ENCODE measurements around the gene IL7R.
"Not testable (repeated sequence)": the region's sequence is repeated elsewhere in the genome, so short reads cannot be mapped to it uniquely, and the experiment has no call there.

IL7R gene

DNA sequence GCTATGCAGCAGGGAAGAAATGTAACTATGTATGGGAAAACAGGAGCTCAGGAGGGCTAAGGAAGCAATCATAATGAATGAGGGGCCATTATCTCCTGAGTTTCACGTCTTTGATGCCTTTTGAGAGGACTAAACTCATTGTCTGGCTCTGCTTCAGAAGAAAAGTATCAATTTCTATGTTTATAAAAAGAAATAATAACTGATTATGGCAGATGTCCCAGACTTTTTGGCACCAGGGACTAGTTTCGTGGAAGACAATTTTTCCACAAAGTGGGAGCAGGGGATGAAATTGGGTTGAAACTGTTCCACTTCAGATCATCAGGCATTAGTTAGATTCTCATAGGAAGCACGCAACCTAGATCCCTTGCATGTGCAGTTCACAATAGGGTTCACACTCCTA is 8.7 kb upstream of the IL7R start:
- no peaks in the 10 kb centered on the region for H3K27me3 ChIP-seq (ENCODE audit: control insufficient read depth, insufficient read depth, low read length)
- no peaks in the 10 kb centered on the region for H3K4me1 ChIP-seq (ENCODE audit: control insufficient read depth, insufficient read depth, low read length)
- no peak overlapping the region for H3K4me3 ChIP-seq (ENCODE audit: low read length)
- no peaks in the 10 kb centered on the region for H3K36me3 ChIP-seq (ENCODE audit: control insufficient read depth, insufficient read depth, low read length)
- no peaks in the 10 kb centered on the region for H3K9me3 ChIP-seq (ENCODE audit: control insufficient read depth, low read length)
- H3K9ac ChIP-seq (ENCODE audit: low read length): no peak overlapping the region

DNA sequence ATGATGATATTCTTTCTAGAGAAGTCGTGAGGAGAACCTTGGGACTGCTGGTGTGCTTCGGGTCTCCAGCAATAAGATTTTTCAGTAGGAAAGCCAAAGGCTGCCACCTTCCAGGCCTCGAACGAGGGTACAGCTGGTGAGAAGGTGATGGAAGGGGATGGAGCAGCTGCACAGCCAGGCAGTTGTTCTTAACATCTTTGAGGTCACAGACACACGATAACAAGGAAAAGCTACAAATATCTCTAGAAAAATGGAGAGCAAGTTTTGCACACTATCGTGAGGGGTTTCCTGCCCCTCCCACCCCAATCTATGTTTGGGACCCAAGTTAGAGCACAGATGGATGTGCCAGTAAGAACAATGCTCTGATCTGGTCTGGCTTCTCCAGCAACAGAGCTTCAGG is 6.8 kb upstream of the IL7R start:
- no peaks in the 10 kb centered on the region for H3K9me3 ChIP-seq (ENCODE audit: control insufficient read depth, low read length)
- H3K9ac ChIP-seq (ENCODE audit: low read length): no peak overlapping the region
- no peaks in the 10 kb centered on the region for H3K27me3 ChIP-seq (ENCODE audit: control insufficient read depth, insufficient read depth, low read length)

GRCh38 chr5:35850967-35851680 is 5.6 kb upstream of the IL7R start:
- H3K4me3 ChIP-seq (ENCODE audit: low read length): no peak overlapping the region
- no peaks in the 10 kb centered on the region for H3K4me1 ChIP-seq (ENCODE audit: control insufficient read depth, insufficient read depth, low read length)
- no peaks in the 10 kb centered on the region for H3K36me3 ChIP-seq (ENCODE audit: control insufficient read depth, insufficient read depth, low read length)
- H3K9me3 ChIP-seq (ENCODE audit: control insufficient read depth, low read length): no peaks in the 10 kb centered on the region
- no peak overlapping the region for H3K9ac ChIP-seq (ENCODE audit: low read length)
- H3K27me3 ChIP-seq (ENCODE audit: control insufficient read depth, insufficient read depth, low read length): no peaks in the 10 kb centered on the region

More for the DNA sequence above, 6.8 kb upstream of the IL7R start:
- Histone ChIP-seq H3K36me3 (ENCODE audit: control insufficient read depth, insufficient read depth, low read length) (no peaks in the 10 kb centered on the region), H3K4me3 (ENCODE audit: low read length) (no peak overlapping the region), H3K4me1 (ENCODE audit: control insufficient read depth, insufficient read depth, low read length) (no peaks in the 10 kb centered on the region)

DNA sequence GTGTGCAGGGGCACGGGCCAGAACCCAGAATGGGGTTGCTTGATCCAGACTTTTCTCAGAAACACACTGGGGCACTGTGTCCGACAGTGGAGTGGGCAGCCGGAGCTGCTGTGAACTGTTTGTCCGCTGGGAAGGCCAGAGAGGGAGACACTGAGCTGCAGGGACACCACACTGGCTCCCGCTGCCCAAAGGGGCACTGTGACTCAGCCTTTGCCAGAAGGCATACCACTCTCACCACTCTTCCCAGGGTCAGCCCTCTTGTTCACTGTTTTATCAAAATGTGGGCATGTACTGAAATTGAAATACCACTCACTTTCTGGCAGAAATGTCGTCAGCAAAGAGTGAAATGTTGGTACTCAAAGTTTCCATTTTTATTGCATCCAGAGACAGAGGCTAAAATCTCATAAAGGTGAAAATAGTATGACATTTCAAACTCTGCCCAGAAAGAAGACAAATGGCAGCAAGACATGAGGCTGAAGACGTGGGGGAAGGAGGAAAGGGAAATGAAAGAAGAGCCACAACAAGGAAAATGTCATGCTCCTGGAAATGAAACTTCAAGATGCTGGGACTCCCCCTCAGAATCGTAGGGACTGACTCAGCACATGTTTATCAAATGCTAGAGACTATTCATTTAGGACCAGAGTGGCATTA is 4.5 kb upstream of the IL7R start:
- Histone ChIP-seq H3K9me3 (ENCODE audit: control insufficient read depth, low read length) (no peaks in the 10 kb centered on the region), H3K4me1 (ENCODE audit: control insufficient read depth, insufficient read depth, low read length) (no peaks in the 10 kb centered on the region), H3K9ac (ENCODE audit: low read length) (no peak overlapping the region), H3K4me3 (ENCODE audit: low read length) (no peak overlapping the region), H3K36me3 (ENCODE audit: control insufficient read depth, insufficient read depth, low read length) (no peaks in the 10 kb centered on the region), H3K27me3 (ENCODE audit: control insufficient read depth, insufficient read depth, low read length) (no peaks in the 10 kb centered on the region)

DNA sequence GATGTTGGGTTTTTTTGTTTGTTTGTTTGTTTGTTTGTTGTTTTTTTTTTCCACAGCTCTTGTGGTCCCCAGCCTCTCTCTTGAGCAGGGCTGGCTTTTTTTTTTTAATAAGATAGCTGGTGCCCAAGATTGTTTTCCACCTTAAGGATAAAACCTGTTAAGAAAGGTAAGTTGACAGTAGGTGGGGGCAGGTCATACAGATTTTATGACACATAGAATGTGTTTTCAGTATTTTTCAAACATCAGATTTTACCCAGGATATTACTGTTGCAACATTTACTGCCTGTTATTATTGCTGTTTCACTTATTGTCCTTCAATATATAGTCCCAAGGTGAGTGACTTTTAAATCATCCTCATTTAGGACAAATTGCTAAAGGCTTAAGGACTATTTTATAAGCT is 3.9 kb upstream of the IL7R start:
- Histone ChIP-seq H3K27me3 (ENCODE audit: control insufficient read depth, insufficient read depth, low read length) (no peaks in the 10 kb centered on the region), H3K9ac (ENCODE audit: low read length) (no peak overlapping the region), H3K36me3 (ENCODE audit: control insufficient read depth, insufficient read depth, low read length) (no peaks in the 10 kb centered on the region), H3K4me3 (ENCODE audit: low read length) (no peak overlapping the region), H3K9me3 (ENCODE audit: control insufficient read depth, low read length) (no peaks in the 10 kb centered on the region), H3K4me1 (ENCODE audit: control insufficient read depth, insufficient read depth, low read length) (no peaks in the 10 kb centered on the region)

DNA sequence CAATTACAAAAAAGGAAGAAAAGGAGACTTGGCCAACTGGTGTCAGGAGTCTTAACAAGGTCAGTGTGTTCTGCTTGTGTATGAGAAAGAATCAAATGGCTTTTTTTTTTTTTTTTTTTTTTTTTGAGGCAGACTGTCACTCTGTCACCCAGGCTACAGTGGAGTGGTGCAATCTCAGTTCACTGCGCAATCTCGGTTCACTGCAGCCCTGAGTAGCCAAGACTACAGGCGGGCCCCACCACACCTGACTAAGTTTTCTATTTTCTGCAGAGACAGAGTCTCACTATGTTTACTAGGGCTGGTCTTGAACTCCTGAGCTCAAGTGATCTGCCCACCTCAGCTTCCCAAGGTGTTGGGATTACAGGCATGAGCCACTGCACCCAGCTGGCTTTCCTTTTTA is 3.1 kb upstream of the IL7R start:
- no peak overlapping the region for H3K4me3 ChIP-seq (ENCODE audit: low read length)
- H3K27me3 ChIP-seq (ENCODE audit: control insufficient read depth, insufficient read depth, low read length): no peaks in the 10 kb centered on the region
- H3K9ac ChIP-seq (ENCODE audit: low read length): no peak overlapping the region
- H3K9me3 ChIP-seq (ENCODE audit: control insufficient read depth, low read length): no peaks in the 10 kb centered on the region
- H3K4me1 ChIP-seq (ENCODE audit: control insufficient read depth, insufficient read depth, low read length): no peaks in the 10 kb centered on the region
- no peaks in the 10 kb centered on the region for H3K36me3 ChIP-seq (ENCODE audit: control insufficient read depth, insufficient read depth, low read length)

DNA sequence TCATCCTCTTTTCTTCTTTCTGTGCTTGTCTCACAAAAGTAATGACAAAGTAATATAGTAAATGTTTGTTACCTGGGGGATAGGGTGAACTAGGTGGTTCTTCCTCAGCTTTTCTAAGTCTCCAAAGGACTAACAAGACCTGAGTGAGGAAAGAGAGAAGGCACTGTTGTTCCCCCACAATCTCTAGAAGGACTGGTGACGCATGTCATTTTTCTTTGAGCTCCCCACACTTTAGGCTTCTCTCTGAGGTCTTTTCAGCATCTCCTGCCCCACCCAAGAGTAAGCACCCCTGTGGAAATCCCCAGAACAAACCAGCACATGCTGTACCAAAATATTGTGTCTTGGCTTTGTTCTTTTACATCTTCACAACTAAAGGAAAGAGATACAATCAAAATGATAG is 2.4 kb upstream of the IL7R start:
- Histone ChIP-seq H3K9ac (ENCODE audit: low read length) (no peak overlapping the region), H3K36me3 (ENCODE audit: control insufficient read depth, insufficient read depth, low read length) (no peaks in the 10 kb centered on the region), H3K4me1 (ENCODE audit: control insufficient read depth, insufficient read depth, low read length) (no peaks in the 10 kb centered on the region), H3K9me3 (ENCODE audit: control insufficient read depth, low read length) (no peaks in the 10 kb centered on the region), H3K4me3 (ENCODE audit: low read length) (no peak overlapping the region), H3K27me3 (ENCODE audit: control insufficient read depth, insufficient read depth, low read length) (no peaks in the 10 kb centered on the region)

GRCh38 chr5:35855187-35855586 is 1.5 kb upstream of the IL7R start:
- Histone ChIP-seq H3K9me3 (ENCODE audit: control insufficient read depth, low read length) (no peaks in the 10 kb centered on the region), H3K9ac (ENCODE audit: low read length) (no peak overlapping the region), H3K4me3 (ENCODE audit: low read length) (no peak overlapping the region), H3K4me1 (ENCODE audit: control insufficient read depth, insufficient read depth, low read length) (no peaks in the 10 kb centered on the region), H3K36me3 (ENCODE audit: control insufficient read depth, insufficient read depth, low read length) (no peaks in the 10 kb centered on the region), H3K27me3 (ENCODE audit: control insufficient read depth, insufficient read depth, low read length) (no peaks in the 10 kb centered on the region)

DNA sequence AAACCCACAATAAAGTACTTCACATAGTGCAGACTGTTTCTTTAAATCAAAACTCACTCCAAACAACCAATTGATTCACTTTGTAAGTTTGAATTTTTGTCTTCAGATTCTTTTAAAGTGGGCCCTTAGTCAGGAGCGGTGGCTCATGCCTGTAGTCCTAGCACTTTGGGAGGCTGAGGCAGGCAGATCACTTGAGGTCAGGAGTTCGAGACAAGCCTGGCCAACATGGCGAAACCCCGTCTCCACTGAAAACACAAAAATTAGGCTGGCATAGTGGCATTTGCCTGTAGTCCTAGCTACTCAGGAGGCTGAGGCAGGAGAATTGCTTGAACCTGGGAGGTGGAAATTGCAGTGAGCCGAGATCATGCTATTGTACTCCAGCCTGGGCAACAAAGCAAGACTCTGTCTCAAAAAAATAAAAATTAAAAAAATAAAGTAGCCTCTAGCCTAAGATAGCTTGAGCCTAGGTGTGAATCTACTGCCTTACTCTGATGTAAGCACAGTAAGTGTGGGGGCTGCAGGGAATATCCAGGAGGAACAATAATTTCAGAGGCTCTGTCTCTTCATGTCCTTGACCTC is 416 bp upstream of the IL7R start:
- not testable (repeated sequence) for H3K4me1 ChIP-seq (ENCODE audit: control insufficient read depth, insufficient read depth, low read length); H3K9me3 ChIP-seq (ENCODE audit: control insufficient read depth, low read length); H3K9ac ChIP-seq (ENCODE audit: low read length); H3K36me3 ChIP-seq (ENCODE audit: control insufficient read depth, insufficient read depth, low read length); H3K27me3 ChIP-seq (ENCODE audit: control insufficient read depth, insufficient read depth, low read length); H3K4me3 ChIP-seq (ENCODE audit: low read length)

- Histone ChIP-seq H3K4me3 (ENCODE audit: low read length) (no peak overlapping the region), H3K9ac (ENCODE audit: low read length) (no peak overlapping the region), H3K9me3 (ENCODE audit: control insufficient read depth, low read length) (no peaks in the 10 kb centered on the region), H3K36me3 (ENCODE audit: control insufficient read depth, insufficient read depth, low read length) (no peaks in the 10 kb centered on the region), H3K27me3 (ENCODE audit: control insufficient read depth, insufficient read depth, low read length) (no peaks in the 10 kb centered on the region), H3K4me1 (ENCODE audit: control insufficient read depth, insufficient read depth, low read length) (no peaks in the 10 kb centered on the region)
These were observed 1.0 kb downstream of the IL7R start for GRCh38 chr5:35857606-35858205.

DNA sequence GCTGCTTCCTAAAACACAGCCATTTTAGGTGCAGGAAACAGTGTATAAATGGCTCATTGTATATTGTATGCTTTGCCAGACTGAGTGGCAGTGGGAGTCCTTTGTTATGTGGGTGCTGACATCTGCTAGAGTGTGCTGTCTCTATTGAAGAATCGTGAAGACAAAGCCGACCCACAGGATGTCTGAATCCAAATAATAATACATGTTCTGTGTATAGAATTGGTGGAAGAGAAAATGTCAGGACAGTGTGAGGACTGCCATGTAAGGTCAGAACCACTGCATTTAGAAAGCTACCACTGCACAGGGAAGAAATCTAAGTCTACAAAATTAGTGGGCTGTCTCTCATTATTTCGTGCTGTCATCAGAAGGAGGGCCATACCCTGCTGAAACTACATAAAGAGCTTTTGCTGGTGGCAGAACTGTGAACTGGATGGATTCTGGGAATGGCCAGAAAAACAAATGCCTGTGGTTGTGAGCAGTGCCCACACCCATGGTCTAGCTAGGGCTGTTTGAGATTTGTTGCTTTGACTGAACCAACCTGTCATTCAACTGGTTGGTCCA is 2.5 kb downstream of the IL7R start:
- no peak overlapping the region for H3K9ac ChIP-seq (ENCODE audit: low read length)

GRCh38 chr5:35860686-35861085 is 4.0 kb downstream of the IL7R start:
- Histone ChIP-seq H3K36me3 (ENCODE audit: control insufficient read depth, insufficient read depth, low read length) (no peaks in the 10 kb centered on the region), H3K4me1 (ENCODE audit: control insufficient read depth, insufficient read depth, low read length) (no peaks in the 10 kb centered on the region), H3K27me3 (ENCODE audit: control insufficient read depth, insufficient read depth, low read length) (no peaks in the 10 kb centered on the region), H3K4me3 (ENCODE audit: low read length) (no peak overlapping the region), H3K9ac (ENCODE audit: low read length) (no peak overlapping the region), H3K9me3 (ENCODE audit: control insufficient read depth, low read length) (no peaks in the 10 kb centered on the region)

More for the DNA sequence above, 2.5 kb downstream of the IL7R start:
- no peaks in the 10 kb centered on the region for H3K4me1 ChIP-seq (ENCODE audit: control insufficient read depth, insufficient read depth, low read length)
- no peaks in the 10 kb centered on the region for H3K27me3 ChIP-seq (ENCODE audit: control insufficient read depth, insufficient read depth, low read length)
- no peaks in the 10 kb centered on the region for H3K36me3 ChIP-seq (ENCODE audit: control insufficient read depth, insufficient read depth, low read length)
- no peaks in the 10 kb centered on the region for H3K9me3 ChIP-seq (ENCODE audit: control insufficient read depth, low read length)
- no peak overlapping the region for H3K4me3 ChIP-seq (ENCODE audit: low read length)
